HG03378 (cell line): ENCODE results near the gene EPHB1.

ENCODE experiments used
- ATAC-seq: cut with Tn5 transposase; IDR thresholded peaks from one replicate; pipeline ENCODE4 v1.9.1; 2021; ENCODE audit warnings: mild to moderate bottlenecking, moderate library complexity; ENCODE audit not compliant: unreplicated experiment

EPHB1 gene

GRCh38 chr3:135071483-135071882 lies 276.4 kb downstream of the EPHB1 start:
- ATAC-seq: no peak

GRCh38 chr3:135072431-135072830 lies 277.4 kb downstream of the EPHB1 start:
- ATAC-seq: no peak

GRCh38 chr3:135075157-135075556 lies 280.1 kb downstream of the EPHB1 start:
- ATAC-seq: no peak

GRCh38 chr3:135076341-135076740 lies 281.3 kb downstream of the EPHB1 start:
- ATAC-seq: no peak

GRCh38 chr3:135077186-135077585 lies 282.1 kb downstream of the EPHB1 start:
- ATAC-seq: no peak

- no peak for ATAC-seq
Observed at GRCh38 chr3:135078283-135078682, 283.2 kb downstream of the EPHB1 start.

- ATAC-seq: no peak
Observed at GRCh38 chr3:135079095-135079494, 284.0 kb downstream of the EPHB1 start.

GRCh38 chr3:135081451-135081850 lies 286.4 kb downstream of the EPHB1 start:
- no peak for ATAC-seq

- no peak for ATAC-seq
Observed at GRCh38 chr3:135081856-135082434, 286.9 kb downstream of the EPHB1 start.

- no peak for ATAC-seq
Observed at GRCh38 chr3:135082706-135083105, 287.6 kb downstream of the EPHB1 start.

GRCh38 chr3:135083179-135083578 lies 288.1 kb downstream of the EPHB1 start:
- no peak for ATAC-seq

- ATAC-seq: no peak
Observed at GRCh38 chr3:135083756-135084155, 288.7 kb downstream of the EPHB1 start.

- no peak for ATAC-seq
Observed at GRCh38 chr3:135084405-135084804, 289.3 kb downstream of the EPHB1 start.

GRCh38 chr3:135084976-135085375 lies 289.9 kb downstream of the EPHB1 start:
- ATAC-seq: no peak

- no peak for ATAC-seq
Observed at GRCh38 chr3:135085652-135086436, 290.8 kb downstream of the EPHB1 start.

GRCh38 chr3:135087782-135088181 lies 292.7 kb downstream of the EPHB1 start:
- no peak for ATAC-seq

GRCh38 chr3:135089451-135089850 lies 294.4 kb downstream of the EPHB1 start:
- no peak for ATAC-seq

- ATAC-seq: no peak
Observed at GRCh38 chr3:135090020-135090717, 295.1 kb downstream of the EPHB1 start.

- ATAC-seq: no peak
Observed at GRCh38 chr3:135091946-135092345, 296.9 kb downstream of the EPHB1 start.

- no peak for ATAC-seq
Observed at GRCh38 chr3:135093121-135093520, 298.1 kb downstream of the EPHB1 start.

GRCh38 chr3:135097276-135097946 lies 302.4 kb downstream of the EPHB1 start:
- no peak for ATAC-seq
